ENCODE results near the gene IFNG. TPM values are rescaled to one million over a fixed set of nuclear protein-coding genes. Genes with fewer than 3 reads are reported as not detected.

The IFNG gene
- polyA plus RNA-seq, 2 of the 4 experiments (the other 2 are of a cell fraction), result not detected

DNA sequence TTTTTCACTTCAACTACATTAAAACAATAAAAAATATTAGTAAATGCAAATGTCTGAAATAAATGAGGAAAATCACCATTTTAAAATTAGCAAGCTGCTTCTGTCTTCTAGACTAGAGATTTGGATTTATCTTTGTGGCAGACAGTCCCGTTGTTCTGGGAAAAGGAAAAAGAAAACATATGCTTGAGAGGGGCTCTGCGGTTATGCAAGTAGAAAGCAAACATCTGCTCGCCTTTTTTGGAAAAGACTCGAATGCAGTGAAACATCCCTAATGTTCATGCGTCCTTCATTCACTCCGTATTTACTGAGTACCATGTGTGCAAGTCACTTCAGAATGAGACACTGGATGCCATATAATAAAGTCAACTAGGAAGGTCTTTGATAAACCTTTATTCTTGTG is 44.9 kb downstream of the IFNG start:
- no peak overlapping the region for H3K4me3 ChIP-seq
- WGBS (ENCODE audit: missing lambda C conversion rate), result 32% methylated on average over 6 of the region's 6 CpGs
- TF ChIP-seq ZNF302 (CRISPR knock-in tag; IDR thresholded peaks at IDR 0.05), result no peak
- no peak for TF ChIP-seq RCOR1 (IDR thresholded peaks at IDR 0.05; ENCODE audit: low read depth, low read length)
- TF ChIP-seq ZFP36 (IDR thresholded peaks at IDR 0.05; ENCODE audit: borderline replicate concordance, partially characterized antibody), result no peak
- no peak for TF ChIP-seq RFX5 (IDR thresholded peaks at IDR 0.05)
- no peak for TF ChIP-seq MAZ (IDR thresholded peaks at IDR 0.05; ENCODE audit: borderline replicate concordance, low read depth, low read length)
- TF ChIP-seq FOSB (CRISPR knock-in tag; IDR thresholded peaks at IDR 0.05), result no peak
- no peak for TF ChIP-seq TFCP2L1 (CRISPR knock-in tag; IDR thresholded peaks at IDR 0.05)
- TF ChIP-seq PHF8 (IDR thresholded peaks at IDR 0.05; ENCODE audit: borderline replicate concordance, low read depth), result no peak
- TF ChIP-seq SREBF2 (IDR thresholded peaks at IDR 0.05), result no peak
- TF ChIP-seq EHF (CRISPR knock-in tag; IDR thresholded peaks at IDR 0.05), result no peak
- no peak for TF ChIP-seq BHLHE40 (IDR thresholded peaks at IDR 0.05; ENCODE audit: low read depth, low read length)
- TF ChIP-seq EP300 (IDR thresholded peaks at IDR 0.05), result no peak
- no peak for TF ChIP-seq CBX8 (IDR thresholded peaks at IDR 0.05)
- no peak for TF ChIP-seq MYC (IDR thresholded peaks at IDR 0.05; ENCODE audit: borderline replicate concordance, low read length)
- TF ChIP-seq FOSL2 (IDR thresholded peaks at IDR 0.05), result no peak
- TF ChIP-seq FOSL2 (CRISPR knock-in tag; IDR thresholded peaks at IDR 0.05), result no peak
- TF ChIP-seq, protein P1, sequence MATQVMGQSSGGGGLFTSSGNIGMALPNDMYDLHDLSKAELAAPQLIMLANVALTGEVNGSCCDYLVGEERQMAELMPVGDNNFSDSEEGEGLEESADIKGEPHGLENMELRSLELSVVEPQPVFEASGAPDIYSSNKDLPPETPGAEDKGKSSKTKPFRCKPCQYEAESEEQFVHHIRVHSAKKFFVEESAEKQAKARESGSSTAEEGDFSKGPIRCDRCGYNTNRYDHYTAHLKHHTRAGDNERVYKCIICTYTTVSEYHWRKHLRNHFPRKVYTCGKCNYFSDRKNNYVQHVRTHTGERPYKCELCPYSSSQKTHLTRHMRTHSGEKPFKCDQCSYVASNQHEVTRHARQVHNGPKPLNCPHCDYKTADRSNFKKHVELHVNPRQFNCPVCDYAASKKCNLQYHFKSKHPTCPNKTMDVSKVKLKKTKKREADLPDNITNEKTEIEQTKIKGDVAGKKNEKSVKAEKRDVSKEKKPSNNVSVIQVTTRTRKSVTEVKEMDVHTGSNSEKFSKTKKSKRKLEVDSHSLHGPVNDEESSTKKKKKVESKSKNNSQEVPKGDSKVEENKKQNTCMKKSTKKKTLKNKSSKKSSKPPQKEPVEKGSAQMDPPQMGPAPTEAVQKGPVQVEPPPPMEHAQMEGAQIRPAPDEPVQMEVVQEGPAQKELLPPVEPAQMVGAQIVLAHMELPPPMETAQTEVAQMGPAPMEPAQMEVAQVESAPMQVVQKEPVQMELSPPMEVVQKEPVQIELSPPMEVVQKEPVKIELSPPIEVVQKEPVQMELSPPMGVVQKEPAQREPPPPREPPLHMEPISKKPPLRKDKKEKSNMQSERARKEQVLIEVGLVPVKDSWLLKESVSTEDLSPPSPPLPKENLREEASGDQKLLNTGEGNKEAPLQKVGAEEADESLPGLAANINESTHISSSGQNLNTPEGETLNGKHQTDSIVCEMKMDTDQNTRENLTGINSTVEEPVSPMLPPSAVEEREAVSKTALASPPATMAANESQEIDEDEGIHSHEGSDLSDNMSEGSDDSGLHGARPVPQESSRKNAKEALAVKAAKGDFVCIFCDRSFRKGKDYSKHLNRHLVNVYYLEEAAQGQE (IDR thresholded peaks at IDR 0.05), result no peak
- TF ChIP-seq SMC3 (IDR thresholded peaks at IDR 0.05), result no peak
- TF ChIP-seq HEYL (CRISPR knock-in tag; IDR thresholded peaks at IDR 0.05), result no peak
- DNase-seq (ENCODE audit: low read depth in 1 of 2, low spot score in 1 of 2) (no peak), FAIRE-seq (no peak), ATAC-seq (no peak)
- CTCF ChIA-PET, result interaction anchor here (1.1 kb wide), 1 partner anchor 19 kb away, joined by 4 read pairs; no protein-coding TSS in a partner anchor
- H3K9me3 ChIP-seq, result no peaks in the 10 kb centered on the region
- H3K27ac ChIP-seq, result no peak overlapping the region
- H3K4me2 ChIP-seq, result no peak overlapping the region
- POLR2A ChIA-PET, result no interaction called here
- H3K4me1 ChIP-seq, result no peaks in the 10 kb centered on the region

DNA sequence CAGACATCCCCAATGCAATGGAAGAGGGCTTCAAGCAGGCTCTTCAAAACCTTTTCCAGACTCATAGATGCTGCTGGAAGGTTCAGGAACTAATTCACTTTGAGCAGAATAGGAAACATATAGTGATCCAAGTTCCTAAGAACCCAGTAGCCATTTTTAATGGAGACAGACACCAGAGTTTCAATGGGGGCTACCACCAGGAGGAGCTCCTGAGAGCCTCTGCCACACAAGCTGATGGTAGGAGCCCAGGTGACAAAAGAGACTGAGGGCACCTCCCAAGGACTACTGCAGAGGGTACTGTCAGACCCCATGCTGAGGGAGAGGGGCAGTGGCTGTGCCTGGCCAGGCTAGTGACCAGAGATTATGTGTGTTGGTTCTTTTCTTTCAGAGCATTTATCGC is 45.9 kb downstream of the IFNG start:
- H3K4me3 ChIP-seq, result no peak overlapping the region
- 0% methylated on average over 1 of the region's 1 CpG for WGBS (ENCODE audit: missing lambda C conversion rate)
- FAIRE-seq (no peak), DNase-seq (ENCODE audit: low read depth in 1 of 2, low spot score in 1 of 2) (peak in 1 of 2 experiments; percentile 17), ATAC-seq (peak in 1 of 2 experiments; percentile 61; a peak in 3 of 6 replicates)
- ChIA-PET CTCF (interaction anchor here (0.6 to 1.1 kb wide), 3 partner anchors 18 to 45 kb away, joined by 3 to 4 read pairs (median 3); no protein-coding TSS in a partner anchor), POLR2A (no interaction called here)
- H3K9me3 ChIP-seq, result no peaks in the 10 kb centered on the region
- TF ChIP-seq KDM5A (IDR thresholded peaks at IDR 0.05), result no peak
- 0 out of 5 replicates have a peak, but pooled peaks of 1 of the 2 experiments have one; percentile 8 for TF ChIP-seq RAD21 (conservative IDR thresholded peaks at IDR 0.05 in 1 of 2, IDR thresholded peaks at IDR 0.05 in 1 of 2)
- H3K4me1 ChIP-seq, result no peaks in the 10 kb centered on the region
- H3K4me2 ChIP-seq, result no peak overlapping the region
- H3K27ac ChIP-seq, result no peak overlapping the region

DNA sequence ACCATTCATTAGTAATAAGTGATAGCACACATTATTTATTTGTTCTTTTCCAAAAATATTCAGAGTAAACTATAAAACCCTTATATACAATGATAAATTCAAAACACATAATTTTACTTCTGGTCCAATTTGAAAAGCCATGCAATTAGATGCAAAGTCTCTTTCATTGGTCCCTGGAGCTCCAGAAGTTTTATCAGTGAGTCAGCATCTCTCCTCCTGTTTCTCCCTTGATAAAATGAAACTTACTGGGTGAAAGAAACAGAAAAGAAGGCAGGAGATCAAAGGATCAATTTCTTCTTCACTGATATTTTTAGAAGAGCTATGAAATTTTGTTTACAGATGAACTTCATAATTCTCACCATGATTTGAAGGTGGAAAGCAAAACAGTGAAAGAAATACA is 47.5 kb downstream of the IFNG start:
- Histone ChIP-seq H3K4me1 (no peaks in the 10 kb centered on the region), H3K9me3 (no peaks in the 10 kb centered on the region), H3K27ac (no peak overlapping the region), H3K4me2 (no peak overlapping the region), H3K4me3 (no peak overlapping the region)
- no peak for ATAC-seq
- DNase-seq (ENCODE audit: low read depth in 1 of 2, low spot score in 1 of 2), result no peak
- no peak for FAIRE-seq
- CTCF ChIA-PET, result no interaction called here
- POLR2A ChIA-PET, result no interaction called here
- TF ChIP-seq HOXB5 (CRISPR knock-in tag; IDR thresholded peaks at IDR 0.05), result no peak
- TF ChIP-seq, protein P2, sequence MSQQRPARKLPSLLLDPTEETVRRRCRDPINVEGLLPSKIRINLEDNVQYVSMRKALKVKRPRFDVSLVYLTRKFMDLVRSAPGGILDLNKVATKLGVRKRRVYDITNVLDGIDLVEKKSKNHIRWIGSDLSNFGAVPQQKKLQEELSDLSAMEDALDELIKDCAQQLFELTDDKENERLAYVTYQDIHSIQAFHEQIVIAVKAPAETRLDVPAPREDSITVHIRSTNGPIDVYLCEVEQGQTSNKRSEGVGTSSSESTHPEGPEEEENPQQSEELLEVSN (IDR thresholded peaks at IDR 0.05; ENCODE audit: borderline replicate concordance, low read depth), result no peak
- no peak for TF ChIP-seq MAZ (IDR thresholded peaks at IDR 0.05; ENCODE audit: borderline replicate concordance, low read depth, low read length)
- TF ChIP-seq RNF2 (IDR thresholded peaks at IDR 0.05; ENCODE audit: borderline replicate concordance, low read depth), result no peak
- TF ChIP-seq, protein P3, sequence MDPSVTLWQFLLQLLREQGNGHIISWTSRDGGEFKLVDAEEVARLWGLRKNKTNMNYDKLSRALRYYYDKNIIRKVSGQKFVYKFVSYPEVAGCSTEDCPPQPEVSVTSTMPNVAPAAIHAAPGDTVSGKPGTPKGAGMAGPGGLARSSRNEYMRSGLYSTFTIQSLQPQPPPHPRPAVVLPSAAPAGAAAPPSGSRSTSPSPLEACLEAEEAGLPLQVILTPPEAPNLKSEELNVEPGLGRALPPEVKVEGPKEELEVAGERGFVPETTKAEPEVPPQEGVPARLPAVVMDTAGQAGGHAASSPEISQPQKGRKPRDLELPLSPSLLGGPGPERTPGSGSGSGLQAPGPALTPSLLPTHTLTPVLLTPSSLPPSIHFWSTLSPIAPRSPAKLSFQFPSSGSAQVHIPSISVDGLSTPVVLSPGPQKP (IDR thresholded peaks at IDR 0.05; ENCODE audit: low read depth, low read length), result no peak
- no peak for TF ChIP-seq ZC3H11A (IDR thresholded peaks at IDR 0.05)
- no peak for TF ChIP-seq NFE2L2 (conservative IDR thresholded peaks at IDR 0.05; ENCODE audit: low read length)
- no peak for TF ChIP-seq CBX8 (IDR thresholded peaks at IDR 0.05)
- TF ChIP-seq ZNF302 (CRISPR knock-in tag; IDR thresholded peaks at IDR 0.05), result no peak
- TF ChIP-seq, protein P4, sequence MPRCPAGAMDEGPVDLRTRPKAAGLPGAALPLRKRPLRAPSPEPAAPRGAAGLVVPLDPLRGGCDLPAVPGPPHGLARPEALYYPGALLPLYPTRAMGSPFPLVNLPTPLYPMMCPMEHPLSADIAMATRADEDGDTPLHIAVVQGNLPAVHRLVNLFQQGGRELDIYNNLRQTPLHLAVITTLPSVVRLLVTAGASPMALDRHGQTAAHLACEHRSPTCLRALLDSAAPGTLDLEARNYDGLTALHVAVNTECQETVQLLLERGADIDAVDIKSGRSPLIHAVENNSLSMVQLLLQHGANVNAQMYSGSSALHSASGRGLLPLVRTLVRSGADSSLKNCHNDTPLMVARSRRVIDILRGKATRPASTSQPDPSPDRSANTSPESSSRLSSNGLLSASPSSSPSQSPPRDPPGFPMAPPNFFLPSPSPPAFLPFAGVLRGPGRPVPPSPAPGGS (IDR thresholded peaks at IDR 0.05), result no peak
- TF ChIP-seq, protein P5, sequence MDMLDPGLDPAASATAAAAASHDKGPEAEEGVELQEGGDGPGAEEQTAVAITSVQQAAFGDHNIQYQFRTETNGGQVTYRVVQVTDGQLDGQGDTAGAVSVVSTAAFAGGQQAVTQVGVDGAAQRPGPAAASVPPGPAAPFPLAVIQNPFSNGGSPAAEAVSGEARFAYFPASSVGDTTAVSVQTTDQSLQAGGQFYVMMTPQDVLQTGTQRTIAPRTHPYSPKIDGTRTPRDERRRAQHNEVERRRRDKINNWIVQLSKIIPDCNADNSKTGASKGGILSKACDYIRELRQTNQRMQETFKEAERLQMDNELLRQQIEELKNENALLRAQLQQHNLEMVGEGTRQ (IDR thresholded peaks at IDR 0.05), result no peak
- no peak for TF ChIP-seq CHD2 (IDR thresholded peaks at IDR 0.05; ENCODE audit: low read length, partially characterized antibody)
